Measurements from ENCODE around the gene TAP1.
"Not testable (repeated sequence)": the region's sequence is repeated elsewhere in the genome, so short reads cannot be mapped to it uniquely, and the experiment has no call there.

TAP1 gene

DNA sequence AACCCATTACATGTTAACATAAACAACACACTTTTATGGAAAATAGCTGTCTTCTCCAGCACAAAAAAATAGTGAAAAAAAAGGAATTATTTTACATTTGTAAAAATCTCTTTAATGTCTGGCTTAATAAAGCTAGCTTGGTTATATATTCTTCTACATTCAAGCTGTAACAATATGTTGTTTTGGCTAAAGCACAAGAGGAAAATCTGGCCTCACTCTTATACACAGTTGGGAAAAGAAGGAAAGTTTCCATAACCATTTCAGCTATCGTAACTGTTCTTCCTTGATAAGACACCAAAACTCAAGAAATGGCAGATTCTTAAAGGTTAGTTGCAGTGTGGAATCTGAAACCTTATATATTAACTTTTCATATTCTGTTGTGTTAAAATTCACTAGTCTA is 44.3 kb downstream of the TAP1 start:
- Histone ChIP-seq H3K36me3 (no peaks in the 10 kb centered on the region), H3K27me3 (peaks cover 4% of the 10 kb centered on the region), H3K27ac (no peak overlapping the region), H3K9me3 (no peaks in the 10 kb centered on the region), H3K4me3 (ENCODE audit: low read depth in 1 of 2, low read length in 1 of 2) (no peak overlapping the region), H3K4me1 (ENCODE audit: control insufficient read depth in 1 of 2, insufficient read depth in 1 of 2, low read depth in 1 of 2, low read length in 1 of 2) (no peaks in the 10 kb centered on the region)
- TF ChIP-seq, protein P1, sequence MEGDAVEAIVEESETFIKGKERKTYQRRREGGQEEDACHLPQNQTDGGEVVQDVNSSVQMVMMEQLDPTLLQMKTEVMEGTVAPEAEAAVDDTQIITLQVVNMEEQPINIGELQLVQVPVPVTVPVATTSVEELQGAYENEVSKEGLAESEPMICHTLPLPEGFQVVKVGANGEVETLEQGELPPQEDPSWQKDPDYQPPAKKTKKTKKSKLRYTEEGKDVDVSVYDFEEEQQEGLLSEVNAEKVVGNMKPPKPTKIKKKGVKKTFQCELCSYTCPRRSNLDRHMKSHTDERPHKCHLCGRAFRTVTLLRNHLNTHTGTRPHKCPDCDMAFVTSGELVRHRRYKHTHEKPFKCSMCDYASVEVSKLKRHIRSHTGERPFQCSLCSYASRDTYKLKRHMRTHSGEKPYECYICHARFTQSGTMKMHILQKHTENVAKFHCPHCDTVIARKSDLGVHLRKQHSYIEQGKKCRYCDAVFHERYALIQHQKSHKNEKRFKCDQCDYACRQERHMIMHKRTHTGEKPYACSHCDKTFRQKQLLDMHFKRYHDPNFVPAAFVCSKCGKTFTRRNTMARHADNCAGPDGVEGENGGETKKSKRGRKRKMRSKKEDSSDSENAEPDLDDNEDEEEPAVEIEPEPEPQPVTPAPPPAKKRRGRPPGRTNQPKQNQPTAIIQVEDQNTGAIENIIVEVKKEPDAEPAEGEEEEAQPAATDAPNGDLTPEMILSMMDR (IDR thresholded peaks at IDR 0.05) = no peak

DNA sequence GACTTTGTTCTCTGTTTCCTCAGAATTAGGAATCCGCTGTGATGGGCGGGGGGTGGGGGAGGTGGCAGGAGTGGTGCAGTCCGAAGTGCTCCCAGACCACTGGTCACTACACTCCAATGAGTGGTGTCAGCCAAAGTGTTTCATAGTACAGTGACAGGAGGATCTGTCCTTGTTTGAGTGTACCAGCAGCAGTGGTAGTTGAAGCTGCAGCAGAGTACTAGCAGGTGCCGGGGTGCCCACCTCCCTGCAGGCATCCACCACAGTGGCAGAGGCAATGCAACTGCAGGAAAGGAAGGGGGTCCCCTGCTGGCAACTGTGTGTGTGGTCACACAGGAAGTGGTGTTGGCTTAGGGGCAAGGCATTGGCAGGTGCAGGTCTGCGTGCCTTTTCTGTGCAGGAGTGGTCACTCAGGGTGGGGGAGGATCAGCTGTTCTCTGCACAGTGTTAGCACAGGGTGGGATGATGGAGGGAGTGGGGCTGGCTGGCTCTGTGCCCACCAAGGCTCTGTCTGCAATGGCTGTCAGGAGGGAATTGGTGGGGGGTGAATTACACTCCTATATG is 46.4 kb downstream of the TAP1 start:
- H3K4me1 ChIP-seq (ENCODE audit: control insufficient read depth in 1 of 2, insufficient read depth in 1 of 2, low read depth in 1 of 2, low read length in 1 of 2) = no peaks in the 10 kb centered on the region
- TF ChIP-seq, protein P1 (IDR thresholded peaks at IDR 0.05) = no peak
- H3K4me3 ChIP-seq (ENCODE audit: low read depth in 1 of 2, low read length in 1 of 2) = no peak overlapping the region
- H3K9me3 ChIP-seq = no peaks in the 10 kb centered on the region
- no peaks in the 10 kb centered on the region for H3K36me3 ChIP-seq
- no peak overlapping the region for H3K27ac ChIP-seq
- H3K27me3 ChIP-seq = peaks cover 23% of the 10 kb centered on the region

DNA sequence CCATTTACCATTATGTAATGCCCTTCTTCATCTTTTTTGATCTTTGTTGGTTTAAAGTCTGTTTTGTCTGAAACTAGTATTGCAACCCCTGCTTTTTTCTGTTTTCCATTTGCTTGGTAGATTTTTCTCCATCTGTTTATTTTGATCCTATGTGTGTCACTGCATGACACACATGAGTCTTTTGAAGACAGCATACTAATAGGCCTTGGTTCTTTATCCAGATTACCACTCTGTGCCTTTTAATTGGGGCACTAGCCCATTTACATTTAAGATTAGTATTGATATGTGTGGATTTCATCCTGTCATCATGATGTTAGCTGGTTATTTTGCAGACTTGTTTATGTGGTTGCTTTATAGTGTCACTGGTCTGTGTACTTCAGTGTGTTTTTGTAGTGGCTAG is 48.1 kb downstream of the TAP1 start:
- not testable (repeated sequence) for H3K36me3 ChIP-seq; H3K9me3 ChIP-seq; H3K4me1 ChIP-seq (ENCODE audit: control insufficient read depth in 1 of 2, insufficient read depth in 1 of 2, low read depth in 1 of 2, low read length in 1 of 2); H3K27ac ChIP-seq; H3K4me3 ChIP-seq (ENCODE audit: low read depth in 1 of 2, low read length in 1 of 2)
- H3K27me3 ChIP-seq = peaks cover 30% of the 10 kb centered on the region

GRCh38 chr6:32803416-32803815 is 50.1 kb downstream of the TAP1 start:
- H3K4me1 ChIP-seq (ENCODE audit: control insufficient read depth in 1 of 2, insufficient read depth in 1 of 2, low read depth in 1 of 2, low read length in 1 of 2) = no peaks in the 10 kb centered on the region
- H3K27me3 ChIP-seq = peaks cover 30% of the 10 kb centered on the region
- no peak overlapping the region for H3K4me3 ChIP-seq (ENCODE audit: low read depth in 1 of 2, low read length in 1 of 2)

GRCh38 chr6:32799740-32800139 is 53.8 kb downstream of the TAP1 start:
- Histone ChIP-seq H3K4me1 (ENCODE audit: control insufficient read depth in 1 of 2, insufficient read depth in 1 of 2, low read depth in 1 of 2, low read length in 1 of 2) (peaks cover 16 to 17% of the 10 kb centered on the region in 2 experiments), H3K4me3 (ENCODE audit: low read depth in 1 of 2, low read length in 1 of 2) (no peak overlapping the region), H3K27me3 (peaks cover 30% of the 10 kb centered on the region), H3K36me3 (no peaks in the 10 kb centered on the region), H3K9me3 (no peaks in the 10 kb centered on the region), H3K27ac (no peak overlapping the region)
- TF ChIP-seq, protein P1 (IDR thresholded peaks at IDR 0.05) = no peak

More at GRCh38 chr6:32803416-32803815, 50.1 kb downstream of the TAP1 start:
- Histone ChIP-seq H3K9me3 (no peaks in the 10 kb centered on the region), H3K36me3 (no peaks in the 10 kb centered on the region), H3K27ac (no peak overlapping the region)
- TF ChIP-seq, protein P1 (IDR thresholded peaks at IDR 0.05) = no peak

- H3K4me1 ChIP-seq (ENCODE audit: control insufficient read depth in 1 of 2, insufficient read depth in 1 of 2, low read depth in 1 of 2, low read length in 1 of 2) = peaks cover 21 to 23% of the 10 kb centered on the region in 2 experiments
- TF ChIP-seq, protein P1 (IDR thresholded peaks at IDR 0.05) = no peak
- no peaks in the 10 kb centered on the region for H3K9me3 ChIP-seq
- no peaks in the 10 kb centered on the region for H3K36me3 ChIP-seq
- no peak overlapping the region for H3K4me3 ChIP-seq (ENCODE audit: low read depth in 1 of 2, low read length in 1 of 2)
- peaks cover 26% of the 10 kb centered on the region for H3K27me3 ChIP-seq
- H3K27ac ChIP-seq = no peak overlapping the region
Measured at GRCh38 chr6:32799168-32799567, 54.3 kb downstream of the TAP1 start.
